GM13976 (cell line): ENCODE data around the gene SYNPO.

Experiments
- DNase-seq: peaks from one replicate; pipeline ENCODE4 v3.0.0; 2012; ENCODE audit warnings: low spot score
- in situ Hi-C: fragments of 300-500 bp; cut with MboI; formaldehyde crosslinking; loops from one replicate; pipeline ENCODE4 v1.12.0; 2022; ENCODE audit warnings: low sequenced_read_pairs, mixed read lengths, inconsistent platforms; ENCODE audit not compliant: unreplicated experiment
- TF ChIP-seq, protein P1 (sequence below): IDR thresholded peaks from 2 replicates; pipeline ENCODE4 v1.5.1; 2012; ENCODE audit warnings: borderline replicate concordance, mild to moderate bottlenecking; ENCODE audit not compliant: insufficient read depth; ENCODE audit errors: extremely low read depth, missing control alignments, control extremely low read depth

SYNPO gene

DNA sequence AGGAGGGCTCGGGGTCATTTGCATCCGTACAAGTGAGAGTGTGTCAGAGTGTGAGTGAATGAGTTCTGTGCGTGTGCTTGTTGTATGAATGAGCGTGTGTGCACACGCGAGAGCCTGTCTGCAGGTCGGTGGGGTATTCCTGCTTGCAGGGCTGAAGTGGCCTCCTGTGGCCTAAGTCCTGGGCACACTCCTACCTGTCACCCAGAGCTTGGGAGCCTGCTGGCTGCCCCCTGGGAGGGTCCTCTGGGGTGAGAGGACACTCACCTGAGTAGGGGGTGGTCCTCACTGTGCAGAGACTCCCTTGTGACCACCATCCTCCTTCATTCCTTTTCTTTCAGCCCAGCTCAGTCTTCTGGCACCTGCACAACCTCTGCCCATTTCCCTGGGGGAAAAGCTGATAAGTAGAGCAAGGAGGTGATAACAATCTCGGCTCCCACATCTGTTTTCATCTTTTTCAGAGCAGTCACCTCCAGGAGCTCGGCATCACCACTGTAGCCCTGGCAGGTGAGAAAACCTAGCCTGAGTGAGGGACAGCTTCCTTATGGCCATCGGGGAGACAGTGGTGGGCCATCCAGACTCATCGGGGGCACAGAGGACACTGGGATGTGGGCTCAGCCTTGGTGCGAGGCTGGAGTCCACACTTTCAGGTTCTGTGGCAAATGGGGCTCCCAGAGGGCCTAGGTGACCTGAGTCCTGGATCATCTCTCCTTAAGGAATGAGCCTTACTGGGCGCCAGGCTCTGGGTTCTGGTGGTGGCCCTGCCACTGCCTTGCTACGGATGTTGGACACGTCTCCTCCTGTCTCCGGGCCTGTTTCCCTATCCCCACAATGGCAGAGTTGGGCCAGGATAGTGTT lies 38.7 kb upstream of the SYNPO start:
- no peak for DNase-seq
- in situ Hi-C loops = no loop called here
- TF ChIP-seq, protein P1, sequence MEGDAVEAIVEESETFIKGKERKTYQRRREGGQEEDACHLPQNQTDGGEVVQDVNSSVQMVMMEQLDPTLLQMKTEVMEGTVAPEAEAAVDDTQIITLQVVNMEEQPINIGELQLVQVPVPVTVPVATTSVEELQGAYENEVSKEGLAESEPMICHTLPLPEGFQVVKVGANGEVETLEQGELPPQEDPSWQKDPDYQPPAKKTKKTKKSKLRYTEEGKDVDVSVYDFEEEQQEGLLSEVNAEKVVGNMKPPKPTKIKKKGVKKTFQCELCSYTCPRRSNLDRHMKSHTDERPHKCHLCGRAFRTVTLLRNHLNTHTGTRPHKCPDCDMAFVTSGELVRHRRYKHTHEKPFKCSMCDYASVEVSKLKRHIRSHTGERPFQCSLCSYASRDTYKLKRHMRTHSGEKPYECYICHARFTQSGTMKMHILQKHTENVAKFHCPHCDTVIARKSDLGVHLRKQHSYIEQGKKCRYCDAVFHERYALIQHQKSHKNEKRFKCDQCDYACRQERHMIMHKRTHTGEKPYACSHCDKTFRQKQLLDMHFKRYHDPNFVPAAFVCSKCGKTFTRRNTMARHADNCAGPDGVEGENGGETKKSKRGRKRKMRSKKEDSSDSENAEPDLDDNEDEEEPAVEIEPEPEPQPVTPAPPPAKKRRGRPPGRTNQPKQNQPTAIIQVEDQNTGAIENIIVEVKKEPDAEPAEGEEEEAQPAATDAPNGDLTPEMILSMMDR = no peak

DNA sequence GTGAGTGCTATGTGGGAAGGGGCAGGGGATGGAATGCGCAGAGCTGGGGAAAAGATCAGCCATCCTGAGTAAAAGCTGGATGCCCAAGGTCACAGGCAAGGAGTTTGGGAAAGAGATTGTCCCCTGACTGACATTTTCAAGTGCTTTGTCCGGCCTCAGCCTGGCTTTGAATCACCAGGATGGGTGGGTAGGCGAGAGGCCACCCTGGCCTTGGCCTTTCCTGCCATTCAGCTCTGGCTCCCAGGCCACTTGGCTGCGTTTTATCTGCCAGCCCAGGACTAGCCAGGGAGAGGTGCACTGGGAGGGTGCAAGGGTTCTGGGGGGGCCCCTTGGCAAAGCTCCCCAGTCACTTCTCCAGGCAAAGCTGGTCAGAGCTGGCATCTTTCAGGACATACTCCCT lies 37.4 kb upstream of the SYNPO start:
- TF ChIP-seq, protein P1 = no peak

DNA sequence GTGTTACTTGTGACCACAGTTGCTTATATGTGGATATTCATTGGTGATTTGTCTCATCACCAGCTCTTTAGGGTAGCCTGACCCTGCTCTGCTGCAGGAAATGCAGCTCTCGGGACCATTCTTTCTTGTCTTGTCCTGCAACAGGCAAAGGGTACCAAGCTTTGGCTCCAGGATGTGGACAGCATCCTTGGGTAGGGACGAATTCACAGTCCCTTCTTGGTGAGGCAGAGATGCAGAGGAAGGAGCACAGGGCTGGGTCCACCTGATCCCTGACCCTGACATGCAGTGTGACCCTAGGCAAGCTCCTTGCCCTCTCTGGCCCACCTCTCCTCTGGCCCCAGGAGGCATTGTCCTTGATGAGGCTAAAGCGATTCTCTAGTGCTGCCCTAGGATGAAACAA lies 37.0 kb upstream of the SYNPO start:
- no peak for DNase-seq
- in situ Hi-C loops = no loop called here
- TF ChIP-seq, protein P1 = no peak

More for the DNA sequence above, 37.4 kb upstream of the SYNPO start:
- in situ Hi-C loops = no loop called here
- DNase-seq = no peak

DNA sequence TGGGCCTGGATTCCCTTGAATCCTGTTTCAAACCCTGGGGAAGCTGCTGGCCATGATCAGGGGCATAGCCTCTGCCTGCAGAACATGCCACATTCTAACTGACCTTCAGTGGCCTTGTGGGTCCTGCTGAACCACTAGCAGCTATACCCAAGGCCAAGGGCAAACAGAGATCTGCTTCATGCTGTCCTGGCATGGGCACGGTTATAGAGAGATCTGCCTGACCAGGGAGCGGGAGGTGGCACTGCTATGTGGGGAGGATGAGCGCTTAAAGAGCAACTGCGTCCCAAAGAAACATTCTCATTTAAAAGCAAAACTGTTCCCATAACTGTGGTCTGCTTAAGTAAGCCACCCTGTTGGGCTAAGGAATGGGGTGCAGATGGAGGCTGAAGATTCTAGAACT lies 36.5 kb upstream of the SYNPO start:
- DNase-seq = no peak
- in situ Hi-C loops = no loop called here
- TF ChIP-seq, protein P1 = no peak

DNA sequence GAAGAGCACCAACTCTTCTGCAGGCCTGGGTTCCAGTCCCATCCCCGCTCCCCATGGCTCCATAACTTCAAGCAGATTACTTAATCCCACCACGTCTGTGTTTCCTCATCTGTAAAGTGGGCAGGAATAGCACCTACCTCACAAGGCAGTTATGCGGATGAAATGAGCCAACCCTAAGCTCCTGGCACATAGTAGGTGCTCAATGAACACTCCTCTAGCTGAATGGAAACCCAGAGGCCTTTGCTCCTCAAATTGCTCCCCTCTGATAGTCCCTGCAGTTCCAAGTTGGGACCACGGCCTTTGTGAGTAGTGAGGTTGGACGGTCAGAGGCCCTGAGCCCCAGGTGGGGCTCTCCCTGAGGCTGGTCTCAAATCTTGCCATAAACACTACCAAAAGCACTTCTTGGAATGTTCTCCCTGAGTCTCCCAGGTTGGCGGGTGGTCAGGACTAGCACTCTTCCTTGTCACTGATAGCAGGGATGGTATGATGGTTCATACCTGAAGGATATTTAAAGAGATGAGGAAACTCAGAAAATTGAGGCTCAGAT lies 35.5 kb upstream of the SYNPO start:
- in situ Hi-C loops = no loop called here
- no peak for DNase-seq
- TF ChIP-seq, protein P1 = no peak

DNA sequence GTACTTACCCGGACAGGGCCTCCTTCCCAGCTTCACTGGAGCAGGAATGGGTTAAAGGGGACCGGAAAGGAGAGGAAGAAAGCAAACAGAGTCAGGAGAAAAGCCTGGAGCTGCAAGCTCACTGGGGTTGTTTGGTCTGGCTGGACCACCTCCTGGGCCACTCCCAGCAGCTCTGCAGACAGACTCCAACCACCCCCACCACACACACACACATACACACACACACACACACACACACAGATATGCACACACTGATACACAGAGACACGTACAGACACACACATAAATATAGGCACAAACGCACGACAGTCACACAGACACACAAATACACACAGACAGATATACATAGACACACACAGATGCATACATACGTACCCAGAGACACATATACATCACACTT lies 34.9 kb upstream of the SYNPO start:
- no peak for DNase-seq
- TF ChIP-seq, protein P1 = no peak
- in situ Hi-C loops = no loop called here
